Erythroblast (primary cell): Measurements from ENCODE around the gene RBPJ.

Experiments
- GATA1 ChIP-seq: IDR thresholded peaks from 2 replicates; pipeline ENCODE4 v1.6.1; 2011; ENCODE audit warnings: low read depth, mild to moderate bottlenecking, control low read depth, low read length, moderate library complexity
- POLR2A ChIP-seq: IDR thresholded peaks from 2 replicates; pipeline ENCODE4 v1.6.1; 2011; ENCODE audit warnings: mild to moderate bottlenecking, low read length

- TF ChIP-seq POLR2A (no peak), GATA1 (no peak)
Measured at GRCh38 chr4:26397086-26397485, 76.3 kb downstream of the RBPJ start.
